SJCRH30 (cell line): Measurements from ENCODE around the gene ISL2. TPM values are rescaled to one million over a fixed set of nuclear protein-coding genes. Genes with fewer than 3 reads are reported as not detected.

Experiments
- DNase-seq, 2 experiments: peaks; one replicate each; pipeline ENCODE4 v3.0.0-alpha.2; 2015 to 2020
- H3K27ac ChIP-seq: fragments of 250-450 bp; sonication (Bioruptor Pico); 2 replicates; pipeline ENCODE4 v1.5.1; 2020; ENCODE audit warnings: mild to moderate bottlenecking, moderate library complexity
- H3K27me3 ChIP-seq: fragments of 250-450 bp; sonication (Bioruptor Pico); 2 replicates; pipeline ENCODE4 v1.5.1; 2020; ENCODE audit warnings: mild to moderate bottlenecking, moderate library complexity
- H3K36me3 ChIP-seq: fragments of 250-450 bp; sonication (Bioruptor Pico); 2 replicates; pipeline ENCODE4 v1.5.1; 2020; ENCODE audit warnings: mild to moderate bottlenecking, moderate library complexity
- H3K4me1 ChIP-seq: fragments of 250-450 bp; sonication (Bioruptor Pico); 2 replicates; pipeline ENCODE4 v1.5.1; 2020; ENCODE audit warnings: mild to moderate bottlenecking, moderate library complexity
- H3K4me3 ChIP-seq: fragments of 250-450 bp; sonication (Bioruptor Pico); 2 replicates; pipeline ENCODE4 v1.5.1; 2020; ENCODE audit warnings: mild to moderate bottlenecking, moderate library complexity
- H3K9me3 ChIP-seq: fragments of 250-450 bp; sonication (Bioruptor Pico); replicated peaks from 2 replicates; pipeline ENCODE4 v1.5.1; 2020; ENCODE audit warnings: mild to moderate bottlenecking, moderate library complexity
- total RNA-seq: library from RNA; depleted of rRNA; stranded (reverse); fragments of >200 nt; shearing (Covaris generic); gene quantifications from 2 replicates; pipeline ENCODE4 v1.2.3, GENCODE V29; 2014

ISL2 gene
- total RNA-seq, 1 experiment from 2014 or later = 4.3 TPM

DNA sequence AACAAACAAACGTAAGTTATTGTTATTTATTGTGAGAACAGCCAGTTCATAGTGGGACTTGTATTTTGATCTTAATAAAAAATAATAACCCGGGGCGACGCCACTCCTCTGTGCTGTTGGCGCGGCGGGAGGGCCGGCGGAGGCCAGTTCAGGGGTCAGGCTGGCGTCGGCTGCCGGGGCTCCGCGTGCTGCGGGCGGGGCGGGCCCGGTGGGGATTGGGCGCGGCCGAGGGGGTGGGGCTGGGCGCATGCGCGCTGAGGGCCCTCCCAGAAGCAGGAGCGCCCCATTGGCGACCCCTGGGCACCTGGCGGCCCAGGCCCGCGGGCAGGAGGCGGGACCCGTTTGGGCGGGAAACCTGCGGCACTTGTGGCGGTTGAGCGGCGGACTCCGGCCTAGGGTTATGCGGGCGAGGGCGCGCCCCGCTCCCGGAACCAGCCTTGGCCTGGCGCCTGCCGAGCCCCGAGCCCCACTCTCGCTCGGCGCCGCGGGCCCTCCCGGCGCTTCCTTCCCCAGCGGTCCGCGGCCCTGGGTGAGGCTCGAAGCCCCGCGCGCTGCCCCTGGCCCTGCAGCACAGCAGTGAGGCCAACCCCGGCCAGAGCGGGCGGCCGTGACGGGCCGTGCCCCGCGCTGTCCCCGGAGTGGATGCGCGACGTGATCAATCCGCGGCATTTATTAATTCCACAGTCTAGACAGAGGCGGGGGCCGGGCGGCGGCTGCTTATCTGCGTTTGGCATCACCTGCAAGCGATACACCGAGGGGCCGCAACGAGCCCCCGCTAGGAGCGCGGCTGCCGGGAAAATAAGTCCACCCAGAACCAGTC is 6.0 kb downstream of the ISL2 start:
- Histone ChIP-seq H3K4me1 (no peaks in the 10 kb centered on the region), H3K4me3 (no peak overlapping the region), H3K9me3 (peaks cover 3% of the 10 kb centered on the region; the same call in 1 of the 2 replicates), H3K27ac (no peak overlapping the region), H3K27me3 (no peaks in the 10 kb centered on the region), H3K36me3 (peaks cover 12% of the 10 kb centered on the region)
- DNase-seq = no peak

- H3K4me3 ChIP-seq = no peak overlapping the region
- no peaks in the 10 kb centered on the region for H3K4me1 ChIP-seq
- H3K9me3 ChIP-seq = peaks cover 3% of the 10 kb centered on the region; the same call in 1 of the 2 replicates
- H3K27me3 ChIP-seq = no peaks in the 10 kb centered on the region
- H3K27ac ChIP-seq = no peak overlapping the region
- H3K36me3 ChIP-seq = peaks cover 12% of the 10 kb centered on the region
- DNase-seq = no peak
Measured at GRCh38 chr15:76343313-76343996, 6.9 kb downstream of the ISL2 start.

DNA sequence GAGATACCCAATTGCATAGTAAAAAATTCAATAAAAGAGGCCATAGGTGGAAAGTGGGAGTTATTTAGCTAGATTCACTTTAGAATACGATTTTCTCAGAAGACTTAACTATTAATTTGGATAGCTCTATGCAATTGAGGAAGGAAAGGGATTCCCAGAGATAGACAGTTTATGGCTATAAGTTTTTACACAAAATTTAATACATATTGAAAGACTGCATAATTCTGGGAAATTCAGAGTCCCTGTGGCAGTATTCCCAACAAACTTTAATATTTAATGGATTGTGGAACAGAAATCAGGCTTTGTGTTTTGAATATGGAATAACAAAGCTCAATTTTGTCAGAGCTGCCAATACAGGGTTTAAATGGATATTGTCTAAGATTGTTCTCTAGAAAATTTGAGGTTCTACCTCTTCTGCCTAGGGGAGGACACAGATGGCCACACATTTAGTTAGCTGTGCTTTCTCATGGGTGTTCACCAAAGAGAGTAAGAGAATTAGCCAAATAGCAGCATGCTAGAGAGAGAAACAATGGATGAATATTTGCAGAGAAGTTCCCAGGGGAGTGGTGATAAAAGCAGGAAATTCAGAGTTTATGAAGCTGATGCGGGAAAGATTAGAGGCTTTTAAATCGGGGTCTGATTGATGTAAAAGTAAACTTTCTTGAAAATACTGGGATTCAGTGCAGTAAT is 8.5 kb downstream of the ISL2 start:
- Histone ChIP-seq H3K4me3 (no peak overlapping the region), H3K27ac (no peak overlapping the region), H3K9me3 (peaks cover 3% of the 10 kb centered on the region; the same call in 1 of the 2 replicates), H3K4me1 (no peaks in the 10 kb centered on the region), H3K27me3 (no peaks in the 10 kb centered on the region), H3K36me3 (peaks cover 12% of the 10 kb centered on the region)
- no peak for DNase-seq

GRCh38 chr15:76345583-76345879 is 9.0 kb downstream of the ISL2 start:
- Histone ChIP-seq H3K4me3 (no peak overlapping the region), H3K9me3 (peaks cover 3% of the 10 kb centered on the region; the same call in 1 of the 2 replicates), H3K27ac (no peak overlapping the region), H3K4me1 (no peaks in the 10 kb centered on the region), H3K36me3 (peaks cover 8% of the 10 kb centered on the region), H3K27me3 (no peaks in the 10 kb centered on the region)
- no peak for DNase-seq

- H3K36me3 ChIP-seq = peaks cover 7% of the 10 kb centered on the region
- no peaks in the 10 kb centered on the region for H3K27me3 ChIP-seq
- H3K27ac ChIP-seq = no peak overlapping the region
- no peak overlapping the region for H3K4me3 ChIP-seq
- H3K9me3 ChIP-seq = peaks cover 3% of the 10 kb centered on the region; the same call in 1 of the 2 replicates
- no peak for DNase-seq
- no peaks in the 10 kb centered on the region for H3K4me1 ChIP-seq
Measured at GRCh38 chr15:76345880-76346668, 9.5 kb downstream of the ISL2 start.

DNA sequence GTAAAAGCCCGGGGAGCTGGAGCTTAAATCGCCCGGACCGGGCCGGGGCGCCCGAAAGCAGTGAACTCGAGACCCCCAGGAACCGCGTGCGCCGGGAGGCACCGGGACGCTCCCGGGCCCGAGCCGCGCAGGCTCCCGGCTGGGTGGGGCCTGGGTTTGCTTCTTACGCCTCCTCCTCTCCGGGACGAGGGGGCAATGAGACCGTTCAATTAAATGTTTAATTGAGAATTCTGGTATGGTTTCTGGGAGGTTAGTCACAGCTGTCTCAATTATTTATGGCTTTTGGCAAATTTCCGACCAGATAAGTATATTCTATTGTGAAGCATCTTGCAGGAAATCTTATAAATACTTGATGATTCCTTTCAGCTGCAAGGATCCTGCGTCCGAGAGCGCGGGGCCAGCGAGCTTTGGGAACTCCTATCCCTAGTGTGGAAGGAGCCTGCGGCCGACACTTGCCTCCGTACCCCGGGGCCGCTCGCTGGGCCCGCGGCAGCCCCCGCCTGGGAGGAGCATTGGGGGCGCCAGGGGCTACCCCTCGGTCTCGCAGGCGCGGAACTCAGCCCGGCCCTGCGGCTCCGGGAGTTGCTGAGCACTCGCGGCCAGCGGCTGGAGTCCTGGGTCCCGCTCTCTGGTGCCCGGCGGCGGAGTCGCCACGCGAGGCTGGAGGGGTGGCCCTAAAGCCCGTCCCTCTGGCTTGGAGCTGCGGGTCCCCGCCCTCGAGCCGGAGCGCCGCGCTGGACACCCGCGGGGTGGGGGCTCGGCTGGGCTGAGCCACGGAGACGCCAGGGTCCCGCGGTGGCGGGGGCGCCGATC is 10.3 kb downstream of the ISL2 start:
- peaks cover 4% of the 10 kb centered on the region for H3K36me3 ChIP-seq
- H3K27ac ChIP-seq = no peak overlapping the region
- no peaks in the 10 kb centered on the region for H3K27me3 ChIP-seq
- DNase-seq = no peak
- H3K9me3 ChIP-seq = peaks cover 3% of the 10 kb centered on the region; the same call in 1 of the 2 replicates
- H3K4me1 ChIP-seq = no peaks in the 10 kb centered on the region
- no peak overlapping the region for H3K4me3 ChIP-seq

GRCh38 chr15:76347482-76348055 is 11.0 kb downstream of the ISL2 start:
- no peaks in the 10 kb centered on the region for H3K4me1 ChIP-seq
- DNase-seq = no peak
- no peak overlapping the region for H3K27ac ChIP-seq
- no peaks in the 10 kb centered on the region; the same call in 1 of the 2 replicates for H3K36me3 ChIP-seq
- H3K4me3 ChIP-seq = no peak overlapping the region
- H3K9me3 ChIP-seq = no peaks in the 10 kb centered on the region
- no peaks in the 10 kb centered on the region for H3K27me3 ChIP-seq

GRCh38 chr15:76349301-76350070 is 12.9 kb downstream of the ISL2 start:
- H3K27ac ChIP-seq = no peak overlapping the region

DNA sequence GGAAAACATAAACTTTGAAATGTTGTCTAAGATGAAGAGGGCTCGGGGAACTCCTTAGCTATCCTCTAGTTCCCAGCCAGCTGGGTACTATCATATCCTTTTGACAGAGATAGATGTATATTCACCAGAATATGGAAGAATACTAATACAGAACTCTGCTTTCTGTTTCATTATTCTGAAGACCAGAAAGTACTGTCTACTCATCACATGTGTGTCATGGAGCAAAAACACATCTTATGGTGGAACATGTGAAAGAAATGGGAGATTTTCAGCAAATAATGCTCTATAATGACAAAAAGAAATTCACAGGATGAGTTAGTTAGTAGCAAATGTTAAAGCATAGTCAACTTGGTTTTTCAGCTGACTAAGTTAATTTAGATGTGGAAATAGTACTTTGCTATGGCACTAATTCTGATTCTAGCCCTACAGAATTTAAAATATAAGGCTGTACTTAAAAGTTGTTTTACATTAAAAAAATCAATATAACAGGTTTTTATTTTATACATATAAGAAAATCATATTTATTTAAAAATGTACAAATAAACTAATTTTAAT is 16.5 kb downstream of the ISL2 start:
- Histone ChIP-seq H3K27me3 (no peaks in the 10 kb centered on the region), H3K4me3 (no peak overlapping the region), H3K27ac (no peak overlapping the region), H3K4me1 (no peaks in the 10 kb centered on the region), H3K36me3 (no peaks in the 10 kb centered on the region), H3K9me3 (no peaks in the 10 kb centered on the region)
- DNase-seq = no peak

More at GRCh38 chr15:76349301-76350070, 12.9 kb downstream of the ISL2 start:
- no peak for DNase-seq
- Histone ChIP-seq H3K9me3 (no peaks in the 10 kb centered on the region), H3K27me3 (no peaks in the 10 kb centered on the region), H3K4me1 (no peaks in the 10 kb centered on the region), H3K4me3 (no peak overlapping the region), H3K36me3 (no peaks in the 10 kb centered on the region)

- DNase-seq = no peak
- Histone ChIP-seq H3K9me3 (no peaks in the 10 kb centered on the region), H3K4me1 (no peaks in the 10 kb centered on the region), H3K4me3 (no peak overlapping the region), H3K36me3 (no peaks in the 10 kb centered on the region), H3K27ac (no peak overlapping the region), H3K27me3 (no peaks in the 10 kb centered on the region)
Measured at GRCh38 chr15:76353903-76354302, 17.3 kb downstream of the ISL2 start.

DNA sequence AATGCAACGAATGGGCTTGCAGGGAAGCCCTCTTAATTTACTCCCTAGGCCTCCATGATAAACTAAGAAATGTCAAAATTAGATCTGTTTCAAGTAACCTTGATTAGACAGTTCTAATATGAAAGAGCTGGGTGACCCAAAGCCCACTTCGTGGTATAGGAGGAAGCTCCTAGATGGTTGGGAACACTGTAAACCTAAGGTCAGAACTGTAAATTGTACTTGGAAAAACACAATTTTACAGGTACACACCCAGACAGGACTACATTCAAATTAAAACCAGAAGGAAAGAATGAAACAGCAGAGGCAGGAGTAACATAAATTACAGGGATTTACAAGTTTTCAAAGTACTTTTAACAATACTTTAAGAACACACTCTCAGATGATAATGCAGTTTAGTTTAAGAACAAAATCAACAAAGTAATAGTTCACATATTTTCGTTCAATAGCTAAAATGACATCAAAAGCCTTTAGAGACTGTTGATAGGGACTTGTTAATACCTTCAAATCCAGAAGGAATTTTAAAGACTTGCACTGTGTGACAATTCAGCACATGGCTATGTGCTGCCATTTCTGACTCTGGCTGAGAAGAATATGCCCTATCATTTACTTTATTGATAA is 18.4 kb downstream of the ISL2 start:
- Histone ChIP-seq H3K36me3 (no peaks in the 10 kb centered on the region), H3K27me3 (no peaks in the 10 kb centered on the region), H3K4me1 (no peaks in the 10 kb centered on the region), H3K4me3 (no peak overlapping the region), H3K9me3 (no peaks in the 10 kb centered on the region), H3K27ac (no peak overlapping the region)
- DNase-seq = no peak

GRCh38 chr15:76358453-76358852 is 21.9 kb downstream of the ISL2 start:
- no peak overlapping the region for H3K4me3 ChIP-seq
- no peaks in the 10 kb centered on the region for H3K36me3 ChIP-seq
- H3K27ac ChIP-seq = no peak overlapping the region
- H3K4me1 ChIP-seq = no peaks in the 10 kb centered on the region
- no peaks in the 10 kb centered on the region for H3K9me3 ChIP-seq
- DNase-seq = no peak
- no peaks in the 10 kb centered on the region for H3K27me3 ChIP-seq
